GM18519 (cell line): ENCODE results near the gene LDB1.

Experiments used
- ATAC-seq: cut with Tn5 transposase; IDR thresholded peaks from one replicate; pipeline ENCODE4 v1.9.1; 2021; ENCODE audit warnings: mild to moderate bottlenecking, moderate library complexity; ENCODE audit not compliant: unreplicated experiment, low FRiP score

The LDB1 gene

DNA sequence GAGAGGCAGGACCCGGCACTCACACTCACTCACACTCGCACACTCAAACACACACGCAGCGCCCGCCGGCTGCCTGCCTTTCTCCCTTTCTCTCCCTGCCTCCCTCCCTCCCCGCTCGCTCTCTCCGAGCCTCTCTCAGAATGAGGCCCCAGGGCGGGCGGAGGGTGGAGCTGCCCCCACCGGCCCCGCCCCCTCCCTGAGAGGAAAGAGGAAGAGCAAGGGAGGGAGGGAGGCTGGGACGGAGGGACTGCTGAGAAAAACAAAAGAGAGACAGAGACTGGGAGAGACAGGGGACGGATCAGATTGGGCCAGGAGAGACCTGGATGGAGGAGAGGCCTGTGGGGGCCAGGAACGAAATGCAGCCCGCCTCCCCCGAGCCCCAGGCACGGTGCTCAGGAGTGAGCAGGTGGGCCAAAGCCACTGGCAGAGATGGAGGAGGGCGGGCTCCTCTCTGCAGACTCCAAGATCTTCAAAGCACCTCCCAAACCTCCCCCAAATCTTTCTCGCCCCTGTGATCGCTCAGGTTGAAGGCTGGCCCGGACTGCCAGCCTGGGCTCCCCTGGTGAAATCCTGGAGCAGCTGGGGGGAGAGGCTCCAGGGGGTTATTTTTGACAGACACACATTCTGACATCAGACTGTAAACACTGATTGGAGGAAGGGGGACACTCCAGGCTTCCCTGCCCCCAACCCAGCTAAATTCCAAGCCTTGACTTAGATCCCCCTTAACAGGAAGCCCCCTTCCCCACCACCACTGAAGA lies 5.1 kb downstream of the LDB1 start:
- no peak for ATAC-seq

DNA sequence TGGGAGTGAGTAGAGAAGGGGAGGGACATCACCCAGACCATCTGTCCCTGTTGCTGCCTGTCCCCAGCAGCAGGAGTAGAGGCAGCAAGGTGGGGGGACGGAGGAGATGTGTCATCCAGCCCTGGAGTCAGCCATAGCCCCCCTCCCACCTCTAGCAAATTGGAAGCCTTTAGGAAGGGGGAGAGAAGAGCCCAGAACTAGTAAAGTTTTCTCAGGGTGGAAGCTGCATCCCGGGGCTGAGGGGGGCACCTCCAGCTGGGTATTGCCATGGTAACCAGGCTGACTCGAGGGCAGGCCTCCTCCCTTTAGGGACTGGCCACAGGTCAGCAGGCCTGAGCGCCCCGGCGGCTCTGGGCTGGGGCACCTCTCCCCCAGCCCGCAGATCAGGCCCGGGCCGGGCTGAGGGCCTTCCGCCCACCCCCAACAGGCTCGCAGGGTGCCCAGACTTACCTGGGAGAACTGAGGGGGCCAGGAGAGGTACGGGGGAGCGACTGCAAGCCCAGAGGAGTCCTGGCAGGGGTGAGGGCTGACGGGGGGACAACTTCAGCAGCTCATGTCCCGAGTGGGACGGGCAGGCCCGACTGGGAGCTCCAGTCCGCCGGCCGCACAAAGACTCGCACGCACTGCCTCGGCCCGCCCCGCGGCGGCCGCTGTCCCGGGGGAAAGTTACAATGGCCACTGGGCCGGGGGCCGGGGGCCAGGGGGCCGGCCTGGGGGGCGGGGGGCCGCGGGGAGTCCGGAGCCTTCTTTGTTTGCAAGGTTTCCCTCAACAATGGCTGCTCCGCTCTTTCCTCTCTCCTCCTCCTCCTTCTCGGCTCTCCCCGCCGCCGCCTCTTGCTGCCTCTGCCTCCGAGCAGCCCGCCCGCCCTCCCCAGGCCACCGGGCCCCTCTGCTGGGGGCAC lies 6.0 kb downstream of the LDB1 start:
- no peak for ATAC-seq

DNA sequence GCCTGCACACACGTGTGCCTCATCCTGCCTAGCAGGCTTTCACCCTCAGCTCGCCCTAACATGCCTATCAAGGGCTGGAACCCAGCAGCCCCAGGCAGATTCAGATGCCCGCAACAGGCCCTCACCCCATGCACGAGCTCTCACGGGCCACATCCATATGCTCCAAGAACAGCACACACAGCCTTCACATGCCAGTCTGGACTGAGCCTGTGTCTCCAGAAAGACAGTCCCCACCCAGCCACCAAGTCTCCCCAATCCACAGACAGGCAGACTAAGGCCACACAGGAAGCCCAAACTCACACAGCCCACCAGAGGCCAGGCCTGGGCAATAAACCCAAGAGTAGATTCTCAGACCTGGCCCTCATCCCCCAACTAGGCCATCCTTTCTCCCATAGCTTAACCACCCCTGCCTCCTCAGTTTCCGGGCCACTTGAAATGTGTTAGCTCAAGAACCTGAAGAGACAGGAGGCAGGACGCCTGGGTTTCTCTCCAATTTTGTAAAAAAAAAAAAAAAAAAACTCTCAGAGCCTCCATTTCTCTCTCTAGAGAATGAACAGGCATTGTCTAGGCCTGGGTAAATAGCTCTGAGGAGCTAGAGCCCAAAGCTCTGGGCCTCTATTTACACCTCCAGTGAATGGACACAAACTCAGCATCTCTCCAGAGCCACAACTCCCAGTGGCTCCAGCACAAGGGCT lies 6.8 kb downstream of the LDB1 start:
- no peak for ATAC-seq

DNA sequence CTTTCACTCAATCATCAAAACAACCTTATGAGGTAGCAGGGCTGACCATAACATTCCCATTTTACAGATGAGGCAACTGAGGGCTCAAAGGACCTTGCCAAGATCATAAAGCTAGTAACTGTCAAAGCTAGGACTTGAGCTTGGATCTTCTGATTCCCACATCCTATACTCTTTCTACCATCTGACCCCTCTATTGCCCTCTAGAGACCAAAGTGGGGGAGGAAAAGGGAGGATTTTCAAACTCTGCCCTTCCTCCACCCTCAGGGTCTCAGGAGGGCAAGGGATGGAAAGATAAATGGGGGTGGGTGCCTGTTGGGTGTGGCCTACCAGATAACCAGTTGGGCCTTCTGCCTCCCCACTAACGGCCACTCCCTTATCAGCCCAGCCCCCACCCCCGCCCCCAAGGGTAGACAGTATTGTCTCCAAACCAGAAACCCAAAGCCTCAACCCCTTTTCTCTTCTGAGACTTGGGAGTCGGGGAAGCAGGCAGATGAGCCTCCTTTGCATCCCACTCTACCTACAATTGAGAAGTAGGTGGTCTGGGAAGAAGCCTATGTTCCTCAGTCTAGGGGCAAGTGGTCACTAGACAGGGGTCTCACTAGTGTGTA lies 7.9 kb downstream of the LDB1 start:
- ATAC-seq, result no peak

DNA sequence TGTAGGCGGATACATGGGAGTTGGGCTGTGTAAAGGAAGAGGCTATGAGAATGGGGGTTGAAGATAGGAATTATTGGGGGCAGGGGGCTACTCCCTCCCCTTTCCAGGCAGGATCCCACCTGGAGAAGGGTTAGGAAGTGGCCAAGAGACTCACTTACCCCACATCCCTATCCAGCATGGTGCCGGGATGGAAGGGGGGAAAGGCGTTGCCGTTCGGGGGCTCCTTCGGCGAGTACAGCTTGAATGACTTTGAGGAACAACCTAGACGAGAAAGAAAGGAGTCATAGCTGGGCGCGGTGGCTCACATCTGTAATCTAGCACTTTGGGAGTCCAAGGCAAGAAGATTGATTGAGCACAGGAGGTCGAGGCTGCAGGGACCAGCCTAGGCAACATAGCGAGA lies 8.9 kb downstream of the LDB1 start:
- ATAC-seq, result no peak

DNA sequence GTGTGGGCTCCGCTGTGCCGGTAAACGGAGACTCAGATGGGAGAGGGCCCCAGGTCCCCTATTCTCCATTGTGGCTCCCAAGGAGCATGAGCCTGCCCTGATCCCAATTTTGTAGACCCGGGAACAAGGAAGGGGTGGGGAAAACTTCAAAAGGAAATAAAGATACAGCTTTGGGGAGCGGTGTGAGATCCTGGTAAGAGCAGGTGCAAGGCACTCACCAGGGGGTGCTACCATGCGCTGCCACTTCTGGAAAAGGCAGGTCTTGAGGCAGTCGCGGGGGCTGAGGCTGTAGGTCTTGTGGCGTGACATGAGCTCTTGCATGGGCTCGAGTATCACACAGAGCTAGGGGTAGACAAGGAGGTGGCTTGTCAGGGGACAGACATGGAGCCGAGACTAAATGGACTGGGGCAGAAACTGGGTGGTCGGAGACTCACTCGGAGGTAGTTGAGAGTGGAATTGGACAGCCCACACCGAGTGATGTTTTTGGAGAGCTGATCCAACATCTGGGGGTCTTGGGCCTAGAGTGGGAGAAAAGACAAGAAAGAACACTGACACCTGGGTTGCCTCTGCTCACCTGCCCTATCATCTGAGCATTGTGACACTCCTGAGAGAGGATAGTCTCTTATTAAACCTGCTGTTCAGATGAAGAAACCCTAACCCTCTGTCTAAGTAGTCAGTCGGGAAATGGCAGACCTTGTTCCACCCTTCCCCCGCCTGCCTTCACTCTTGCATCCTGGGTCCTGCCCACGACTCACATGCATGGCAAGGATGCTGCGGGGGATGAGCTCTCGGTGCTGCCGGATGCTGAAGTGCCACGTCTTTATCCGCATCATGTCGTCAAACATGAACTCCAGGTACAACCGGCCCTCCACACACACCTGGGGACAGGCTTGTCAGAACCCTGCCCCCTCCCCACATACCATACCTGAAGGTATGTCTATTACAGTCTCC lies 10.7 kb downstream of the LDB1 start:
- no peak for ATAC-seq

DNA sequence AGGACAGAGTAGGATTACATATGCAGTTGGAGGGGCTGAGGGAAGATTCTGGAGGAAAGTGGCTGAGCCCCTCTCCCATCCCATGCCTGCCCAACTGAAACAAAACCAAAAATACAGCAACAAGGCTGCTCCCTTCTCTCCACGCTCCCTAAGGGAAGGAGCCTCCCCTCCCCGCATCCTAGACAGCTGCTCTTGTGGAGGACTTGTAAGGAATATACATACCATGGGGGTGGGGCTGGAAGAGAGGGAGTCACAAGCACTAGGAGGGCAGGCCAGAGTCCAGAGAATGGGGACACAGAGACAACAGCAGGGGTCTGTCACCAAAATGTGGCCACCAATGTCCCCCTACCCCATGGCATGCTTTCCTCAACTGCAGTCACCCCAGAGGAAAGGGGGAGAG lies 13.2 kb downstream of the LDB1 start:
- no peak for ATAC-seq

DNA sequence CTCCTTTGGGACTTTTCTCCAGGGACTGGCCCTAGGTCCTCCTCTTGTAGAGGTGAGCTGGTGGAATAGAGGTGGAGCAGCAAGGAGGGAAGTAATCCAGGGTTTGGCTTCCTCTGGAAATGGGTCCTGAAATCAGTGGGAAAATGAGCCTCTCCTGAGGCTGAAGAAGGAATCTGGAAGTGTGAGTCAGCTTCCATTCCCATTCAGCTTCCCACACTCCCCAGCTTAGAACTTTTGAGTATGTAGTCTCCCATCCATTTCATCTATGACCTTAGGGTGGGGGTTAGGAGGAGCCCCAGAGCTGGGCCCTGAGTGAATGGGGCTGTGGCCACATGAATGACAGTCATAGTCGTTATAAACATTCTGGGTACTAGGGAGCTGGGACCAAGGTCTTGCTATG lies 17.7 kb downstream of the LDB1 start:
- ATAC-seq, result no peak

DNA sequence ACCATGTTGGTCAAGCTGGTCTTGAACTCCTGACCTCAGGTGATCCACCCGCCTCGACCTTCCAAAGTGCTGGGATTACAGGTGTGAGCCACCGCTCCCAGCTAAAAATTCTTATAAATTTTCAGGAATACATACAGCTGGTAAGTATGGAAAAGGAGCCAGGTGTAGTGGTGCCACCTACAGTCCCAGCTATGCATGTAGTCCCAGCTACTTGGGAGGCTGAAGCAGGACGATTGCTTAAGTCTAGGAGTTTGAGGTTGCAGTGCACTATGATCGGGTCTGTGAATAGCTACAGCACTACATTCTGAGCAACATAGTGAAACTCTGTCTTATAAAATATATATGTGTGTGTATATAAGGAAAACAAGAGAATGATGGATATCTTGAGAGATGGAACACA lies 19.0 kb downstream of the LDB1 start:
- no peak for ATAC-seq

DNA sequence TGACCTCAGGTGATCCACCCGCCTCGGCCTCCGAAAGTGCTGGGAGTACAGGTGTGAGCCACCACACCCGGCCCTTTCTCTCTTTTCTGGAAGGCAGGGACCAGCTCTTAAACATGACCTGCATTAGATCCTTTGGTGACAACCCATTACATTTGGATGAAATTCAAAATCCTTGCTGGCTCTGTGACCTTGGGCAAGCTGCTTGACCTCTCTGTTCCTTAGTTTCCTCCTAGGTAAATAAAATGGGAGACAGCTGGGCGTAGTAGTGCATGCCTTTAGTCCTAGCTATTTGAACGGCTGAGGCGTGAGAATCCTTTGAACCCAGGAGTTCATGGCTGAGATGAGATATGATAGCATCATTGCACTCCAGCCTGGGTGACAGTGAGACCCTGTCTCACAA lies 23.7 kb downstream of the LDB1 start:
- no peak for ATAC-seq

DNA sequence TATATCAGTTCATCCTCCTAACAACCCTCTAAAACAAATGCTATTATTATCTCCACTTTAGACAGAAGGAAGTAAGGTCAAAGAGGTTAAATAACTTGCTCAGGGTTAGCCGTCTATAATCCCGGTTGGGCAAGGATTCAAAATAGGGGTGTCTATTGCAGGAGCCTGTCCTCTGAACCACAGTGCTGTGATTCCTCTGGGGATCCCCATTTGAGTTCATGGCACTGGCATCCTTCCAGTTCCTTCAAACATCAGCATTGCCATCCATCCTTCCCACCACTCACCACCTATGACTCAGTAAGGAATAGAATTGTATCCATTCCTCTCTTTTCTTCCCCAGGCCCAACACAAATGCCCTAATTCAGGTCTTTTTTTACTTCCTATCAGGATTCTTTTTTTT lies 29.4 kb downstream of the LDB1 start:
- ATAC-seq, result no peak

DNA sequence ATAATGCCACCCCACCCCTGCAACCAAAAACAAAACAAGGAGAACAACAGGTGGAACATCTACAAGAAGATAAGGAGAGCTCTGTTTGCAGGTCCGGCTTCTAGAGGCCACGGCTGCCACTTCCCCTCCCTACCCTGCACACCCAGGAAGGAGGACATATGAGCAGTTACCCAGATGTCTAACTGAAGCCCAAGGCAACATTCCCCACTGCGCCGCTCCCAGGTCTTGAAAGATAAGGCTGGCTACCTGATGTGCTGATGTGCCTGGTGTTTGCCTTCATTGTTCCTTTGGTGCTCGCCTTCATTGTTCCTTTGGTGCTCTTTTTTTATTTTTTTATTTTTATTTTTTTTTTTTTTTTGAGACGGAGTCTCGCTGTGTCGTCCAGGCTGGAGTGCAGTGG lies 34.0 kb downstream of the LDB1 start:
- ATAC-seq, result no peak

DNA sequence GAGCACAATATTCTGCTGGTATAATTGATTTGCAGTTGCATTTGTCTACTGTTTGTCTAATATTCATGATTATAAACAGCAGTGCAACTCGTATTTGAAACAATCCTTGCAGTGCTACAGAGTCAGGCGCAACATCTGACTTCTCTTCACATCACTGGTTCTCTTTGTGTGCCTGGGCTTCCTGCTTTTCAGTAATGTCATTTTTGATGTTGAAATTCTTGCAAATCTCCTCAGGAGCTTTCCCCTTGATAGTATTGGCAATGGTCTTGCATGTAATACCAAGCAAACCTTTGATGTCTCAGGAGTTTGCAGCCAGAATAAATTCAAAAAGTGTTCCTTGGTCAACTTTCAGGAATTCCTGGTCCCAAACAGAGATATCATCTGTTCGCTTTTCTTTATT lies 34.8 kb downstream of the LDB1 start:
- no peak for ATAC-seq

DNA sequence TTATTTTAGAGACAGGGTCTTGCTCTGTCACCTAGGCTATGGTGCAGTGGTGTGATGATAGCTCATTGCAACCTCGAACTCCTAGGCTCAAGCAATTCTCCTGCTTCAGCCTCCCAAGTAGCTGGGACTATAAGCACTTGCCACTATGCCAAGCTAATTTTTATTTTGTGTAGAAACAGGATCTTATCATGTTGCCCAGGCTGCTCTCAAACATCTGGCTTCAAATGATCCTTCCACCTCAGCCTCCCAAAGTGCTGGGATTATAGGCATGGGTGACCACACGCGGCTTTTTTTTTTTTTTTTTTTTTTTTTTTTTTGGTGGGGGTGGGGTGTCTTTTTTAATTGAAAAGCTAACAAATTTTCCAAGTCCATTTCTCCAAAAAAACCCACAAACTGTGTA lies 36.6 kb downstream of the LDB1 start:
- no peak for ATAC-seq

DNA sequence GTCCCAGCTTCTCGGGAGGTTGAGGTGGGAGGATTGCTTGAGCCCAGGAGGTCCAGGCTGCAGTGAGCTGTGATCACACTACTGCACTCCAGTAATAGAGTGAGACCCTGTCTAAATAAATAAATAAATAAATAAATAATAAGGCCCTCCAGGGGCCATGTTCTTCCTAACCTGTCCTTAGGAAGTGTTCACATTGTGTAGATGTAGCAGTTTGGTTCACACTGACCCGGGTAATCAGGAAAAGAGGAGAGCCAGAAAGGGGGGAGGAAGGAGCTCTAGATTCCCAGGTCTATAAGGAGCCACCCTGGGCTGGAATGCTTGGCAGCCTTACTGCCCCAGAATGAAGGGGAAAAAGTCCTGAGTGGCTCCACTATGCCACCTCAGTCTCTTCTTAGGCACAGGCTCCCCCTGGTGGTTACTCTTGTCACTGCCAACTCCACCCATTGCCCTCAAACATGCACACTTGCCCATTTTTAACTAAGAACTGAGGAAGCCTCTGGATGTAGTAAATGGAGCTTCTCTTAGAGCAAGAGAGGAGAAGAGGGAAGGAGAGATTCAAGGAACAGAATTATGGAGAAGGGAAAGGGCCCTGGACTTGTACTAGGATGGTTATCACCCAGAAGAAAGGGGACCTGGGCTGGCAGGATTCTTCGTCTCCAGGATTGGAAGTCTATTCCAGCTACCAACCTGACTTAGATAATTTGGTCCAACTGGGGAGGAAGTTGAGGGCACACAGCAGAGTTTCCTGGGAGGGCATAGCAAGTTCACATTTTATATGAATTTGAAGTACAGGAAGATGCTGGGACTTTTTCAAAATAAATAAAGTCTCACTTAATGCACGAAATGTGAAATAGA lies 47.3 kb downstream of the LDB1 start:
- ATAC-seq, result no peak

DNA sequence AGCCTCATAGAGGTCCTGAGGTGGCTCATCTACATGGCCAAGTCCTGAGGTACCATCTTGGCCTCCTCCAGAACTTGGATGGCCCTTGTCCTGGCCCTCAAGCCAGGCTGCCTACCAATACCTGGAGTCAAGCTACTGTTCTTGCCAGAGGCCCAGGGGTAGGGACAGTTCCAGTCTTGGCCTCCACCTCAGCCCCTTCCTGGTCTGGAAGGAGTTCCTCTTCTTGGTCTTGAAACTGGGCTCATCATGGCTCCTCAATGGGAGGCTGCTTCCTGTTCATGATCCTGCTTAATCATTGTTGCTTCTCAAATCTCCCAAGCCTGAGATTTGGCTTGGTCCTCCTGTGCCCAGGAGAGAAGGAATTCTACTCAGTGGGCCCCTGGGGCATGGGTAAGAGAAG lies 51.1 kb downstream of the LDB1 start:
- no peak for ATAC-seq

DNA sequence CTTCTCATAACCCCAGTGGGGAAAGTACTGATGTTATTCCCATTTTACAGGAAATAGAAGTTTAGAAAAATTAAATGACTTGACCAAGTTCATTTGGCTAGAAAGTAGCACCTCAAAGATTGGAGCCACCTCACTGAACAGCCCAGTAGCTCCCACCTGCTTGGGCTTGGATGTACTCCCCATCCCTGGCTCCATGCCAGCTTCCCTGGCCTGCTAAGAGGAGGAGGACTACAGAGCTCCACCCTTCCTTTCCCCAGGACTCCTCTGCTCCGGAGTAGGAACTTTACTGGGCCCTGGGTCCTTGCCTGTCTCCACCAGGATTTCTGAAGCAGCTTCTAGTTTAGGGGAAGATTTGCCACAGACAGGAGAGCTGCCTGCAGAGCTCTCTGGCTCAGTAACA lies 52.0 kb downstream of the LDB1 start:
- no peak for ATAC-seq

DNA sequence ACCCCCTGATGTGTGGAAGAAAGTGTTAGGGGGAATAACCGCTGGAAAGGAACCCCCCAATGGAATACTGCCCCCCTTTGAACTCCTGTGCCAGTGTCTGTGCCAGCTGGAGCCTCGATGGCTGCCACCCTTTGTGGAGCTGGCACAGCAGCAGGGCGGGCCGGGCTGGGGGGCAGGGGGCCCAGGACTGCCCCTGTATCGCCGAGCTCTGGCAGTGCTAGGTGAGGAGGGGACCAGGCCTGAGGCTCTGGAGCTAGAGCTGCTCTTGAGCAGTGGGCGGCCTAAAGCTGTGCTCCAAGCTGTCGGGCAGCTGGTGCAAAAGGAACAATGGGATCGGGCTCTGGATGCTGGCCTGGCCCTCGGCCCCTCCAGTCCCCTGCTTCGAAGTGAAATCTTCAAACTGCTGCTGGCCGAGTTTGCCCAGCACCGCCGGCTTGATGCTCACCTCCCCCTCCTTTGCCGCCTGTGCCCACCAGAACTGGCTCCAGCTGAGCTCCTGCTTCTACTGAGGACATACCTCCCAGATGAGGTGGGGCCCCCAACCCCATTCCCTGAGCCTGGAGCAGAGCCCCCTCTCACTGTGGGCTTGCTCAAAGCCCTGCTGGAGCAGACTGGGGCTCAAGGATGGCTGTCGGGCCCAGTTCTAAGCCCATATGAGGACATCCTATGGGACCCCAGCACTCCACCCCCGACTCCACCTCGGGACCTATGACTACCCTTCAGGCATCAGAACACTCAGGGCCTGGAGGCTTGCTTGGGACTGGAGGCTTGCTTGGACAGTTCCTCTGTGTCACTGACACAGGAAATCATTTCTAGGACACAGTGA lies 52.9 kb downstream of the LDB1 start:
- no peak for ATAC-seq
